ENCODE measurements around the gene MARS1. TPM values are rescaled to one million over a fixed set of nuclear protein-coding genes. Genes with fewer than 3 reads are reported as not detected.
A peak's percentile ranks its signal among the peaks of the same experiment; 100 is the strongest.

The MARS1 gene
- total and polyA plus RNA-seq, 2 donors (not counting 1 experiment from before 2014, with no cell fraction given), result 89.9 to 352 TPM

DNA sequence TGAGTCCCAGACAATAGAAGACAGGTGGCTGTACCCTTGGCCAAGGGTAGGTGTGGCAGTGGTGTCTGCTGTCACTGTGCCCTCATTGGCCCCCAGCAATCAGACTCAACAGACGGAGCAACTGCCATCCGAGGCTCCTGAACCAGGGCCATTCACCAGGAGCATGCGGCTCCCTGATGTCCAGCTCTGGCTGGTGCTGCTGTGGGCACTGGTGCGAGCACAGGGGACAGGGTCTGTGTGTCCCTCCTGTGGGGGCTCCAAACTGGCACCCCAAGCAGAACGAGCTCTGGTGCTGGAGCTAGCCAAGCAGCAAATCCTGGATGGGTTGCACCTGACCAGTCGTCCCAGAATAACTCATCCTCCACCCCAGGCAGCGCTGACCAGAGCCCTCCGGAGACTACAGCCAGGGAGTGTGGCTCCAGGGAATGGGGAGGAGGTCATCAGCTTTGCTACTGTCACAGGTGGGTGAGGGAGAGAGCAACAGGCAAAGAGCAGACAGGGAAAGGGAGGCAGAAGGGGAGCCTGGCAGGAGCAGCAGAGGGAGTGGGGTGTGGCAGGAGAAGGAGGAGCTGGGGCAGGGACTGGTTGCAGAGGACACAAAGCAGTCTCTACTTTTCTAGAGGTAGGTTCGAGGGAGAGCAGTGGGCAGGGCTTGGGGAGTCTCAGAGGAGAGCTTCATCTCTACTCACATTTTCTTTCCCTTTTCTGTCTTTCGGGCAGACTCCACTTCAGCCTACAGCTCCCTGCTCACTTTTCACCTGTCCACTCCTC lies 32.3 kb upstream of the MARS1 start:
- H3K27me3 ChIP-seq (ENCODE audit: control insufficient read depth, insufficient read depth, low read length), result no peaks in the 10 kb centered on the region
- H3K79me2 ChIP-seq (ENCODE audit: control insufficient read depth, insufficient read depth, low read length), result no peaks in the 10 kb centered on the region
- H3K4me2 ChIP-seq (ENCODE audit: extremely low read depth, insufficient read depth, low read length), result no peak overlapping the region
- TF ChIP-seq, protein P1, sequence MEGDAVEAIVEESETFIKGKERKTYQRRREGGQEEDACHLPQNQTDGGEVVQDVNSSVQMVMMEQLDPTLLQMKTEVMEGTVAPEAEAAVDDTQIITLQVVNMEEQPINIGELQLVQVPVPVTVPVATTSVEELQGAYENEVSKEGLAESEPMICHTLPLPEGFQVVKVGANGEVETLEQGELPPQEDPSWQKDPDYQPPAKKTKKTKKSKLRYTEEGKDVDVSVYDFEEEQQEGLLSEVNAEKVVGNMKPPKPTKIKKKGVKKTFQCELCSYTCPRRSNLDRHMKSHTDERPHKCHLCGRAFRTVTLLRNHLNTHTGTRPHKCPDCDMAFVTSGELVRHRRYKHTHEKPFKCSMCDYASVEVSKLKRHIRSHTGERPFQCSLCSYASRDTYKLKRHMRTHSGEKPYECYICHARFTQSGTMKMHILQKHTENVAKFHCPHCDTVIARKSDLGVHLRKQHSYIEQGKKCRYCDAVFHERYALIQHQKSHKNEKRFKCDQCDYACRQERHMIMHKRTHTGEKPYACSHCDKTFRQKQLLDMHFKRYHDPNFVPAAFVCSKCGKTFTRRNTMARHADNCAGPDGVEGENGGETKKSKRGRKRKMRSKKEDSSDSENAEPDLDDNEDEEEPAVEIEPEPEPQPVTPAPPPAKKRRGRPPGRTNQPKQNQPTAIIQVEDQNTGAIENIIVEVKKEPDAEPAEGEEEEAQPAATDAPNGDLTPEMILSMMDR (conservative IDR thresholded peaks at IDR 0.05 in 1 of 2, IDR thresholded peaks at IDR 0.05 in 1 of 2; ENCODE audit: low read depth in 1 of 2, low read length in 2 of 2), result no peak
- TF ChIP-seq EZH2 (IDR thresholded peaks at IDR 0.05; ENCODE audit: low read length, missing control alignments), result no peak
- DNase-seq (ENCODE audit: low read depth in 2 of 2), result no peak
- H3K4me3 ChIP-seq (replicated peaks in 1 of 4; ENCODE audit: control extremely low read depth in 1 of 4, insufficient read depth in 1 of 4, low read depth in 3 of 4, low read length in 4 of 4), result peak overlapping the region in 1 of 4 experiments; percentile 59
- no peak overlapping the region for H3K9ac ChIP-seq (ENCODE audit: insufficient read depth, low read length)
- peaks cover 25% of the 10 kb centered on the region for H3K4me1 ChIP-seq (ENCODE audit: control insufficient read depth, extremely low read depth, insufficient read depth, low read length)
- H3K27ac ChIP-seq (ENCODE audit: insufficient read depth, low read length), result no peak overlapping the region
- H4K20me1 ChIP-seq (ENCODE audit: control insufficient read depth, extremely low read depth, insufficient read depth, low read length), result no peaks in the 10 kb centered on the region
- H2AFZ ChIP-seq (ENCODE audit: low read length), result no peak overlapping the region
- H3K9me3 ChIP-seq (ENCODE audit: control insufficient read depth, insufficient read depth, low read depth, low read length), result no peaks in the 10 kb centered on the region
- no peaks in the 10 kb centered on the region for H3K36me3 ChIP-seq (ENCODE audit: control insufficient read depth, insufficient read depth, low read length)

DNA sequence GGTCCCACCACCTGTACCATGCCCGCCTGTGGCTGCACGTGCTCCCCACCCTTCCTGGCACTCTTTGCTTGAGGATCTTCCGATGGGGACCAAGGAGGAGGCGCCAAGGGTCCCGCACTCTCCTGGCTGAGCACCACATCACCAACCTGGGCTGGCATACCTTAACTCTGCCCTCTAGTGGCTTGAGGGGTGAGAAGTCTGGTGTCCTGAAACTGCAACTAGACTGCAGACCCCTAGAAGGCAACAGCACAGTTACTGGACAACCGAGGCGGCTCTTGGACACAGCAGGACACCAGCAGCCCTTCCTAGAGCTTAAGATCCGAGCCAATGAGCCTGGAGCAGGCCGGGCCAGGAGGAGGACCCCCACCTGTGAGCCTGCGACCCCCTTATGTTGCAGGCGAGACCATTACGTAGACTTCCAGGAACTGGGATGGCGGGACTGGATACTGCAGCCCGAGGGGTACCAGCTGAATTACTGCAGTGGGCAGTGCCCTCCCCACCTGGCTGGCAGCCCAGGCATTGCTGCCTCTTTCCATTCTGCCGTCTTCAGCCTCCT lies 31.6 kb upstream of the MARS1 start:
- Histone ChIP-seq H2AFZ (ENCODE audit: low read length) (no peak overlapping the region), H3K9me3 (ENCODE audit: control insufficient read depth, insufficient read depth, low read depth, low read length) (no peaks in the 10 kb centered on the region), H3K9ac (ENCODE audit: insufficient read depth, low read length) (no peak overlapping the region), H4K20me1 (ENCODE audit: control insufficient read depth, extremely low read depth, insufficient read depth, low read length) (no peaks in the 10 kb centered on the region), H3K27me3 (ENCODE audit: control insufficient read depth, insufficient read depth, low read length) (no peaks in the 10 kb centered on the region), H3K27ac (ENCODE audit: insufficient read depth, low read length) (no peak overlapping the region), H3K4me2 (ENCODE audit: extremely low read depth, insufficient read depth, low read length) (no peak overlapping the region), H3K4me1 (ENCODE audit: control insufficient read depth, extremely low read depth, insufficient read depth, low read length) (peaks cover 23% of the 10 kb centered on the region), H3K79me2 (ENCODE audit: control insufficient read depth, insufficient read depth, low read length) (no peaks in the 10 kb centered on the region), H3K36me3 (ENCODE audit: control insufficient read depth, insufficient read depth, low read length) (no peaks in the 10 kb centered on the region), H3K4me3 (replicated peaks in 1 of 4; ENCODE audit: control extremely low read depth in 1 of 4, insufficient read depth in 1 of 4, low read depth in 3 of 4, low read length in 4 of 4) (peak overlapping the region in 1 of 4 experiments; percentile 59)
- TF ChIP-seq EZH2 (IDR thresholded peaks at IDR 0.05; ENCODE audit: low read length, missing control alignments), result no peak
- TF ChIP-seq, protein P1 (conservative IDR thresholded peaks at IDR 0.05 in 1 of 2, IDR thresholded peaks at IDR 0.05 in 1 of 2; ENCODE audit: low read depth in 1 of 2, low read length in 2 of 2), result peak; percentile 35 to 61
- DNase-seq (ENCODE audit: low read depth in 2 of 2), result peak; percentile 29 to 37

DNA sequence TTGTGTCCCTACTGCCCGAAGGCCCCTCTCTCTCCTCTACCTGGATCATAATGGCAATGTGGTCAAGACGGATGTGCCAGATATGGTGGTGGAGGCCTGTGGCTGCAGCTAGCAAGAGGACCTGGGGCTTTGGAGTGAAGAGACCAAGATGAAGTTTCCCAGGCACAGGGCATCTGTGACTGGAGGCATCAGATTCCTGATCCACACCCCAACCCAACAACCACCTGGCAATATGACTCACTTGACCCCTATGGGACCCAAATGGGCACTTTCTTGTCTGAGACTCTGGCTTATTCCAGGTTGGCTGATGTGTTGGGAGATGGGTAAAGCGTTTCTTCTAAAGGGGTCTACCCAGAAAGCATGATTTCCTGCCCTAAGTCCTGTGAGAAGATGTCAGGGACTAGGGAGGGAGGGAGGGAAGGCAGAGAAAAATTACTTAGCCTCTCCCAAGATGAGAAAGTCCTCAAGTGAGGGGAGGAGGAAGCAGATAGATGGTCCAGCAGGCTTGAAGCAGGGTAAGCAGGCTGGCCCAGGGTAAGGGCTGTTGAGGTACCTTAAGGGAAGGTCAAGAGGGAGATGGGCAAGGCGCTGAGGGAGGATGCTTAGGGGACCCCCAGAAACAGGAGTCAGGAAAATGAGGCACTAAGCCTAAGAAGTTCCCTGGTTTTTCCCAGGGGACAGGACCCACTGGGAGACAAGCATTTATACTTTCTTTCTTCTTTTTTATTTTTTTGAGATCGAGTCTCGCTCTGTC lies 31.0 kb upstream of the MARS1 start:
- Histone ChIP-seq H3K4me2 (ENCODE audit: extremely low read depth, insufficient read depth, low read length) (no peak overlapping the region), H3K4me3 (replicated peaks in 1 of 4; ENCODE audit: control extremely low read depth in 1 of 4, insufficient read depth in 1 of 4, low read depth in 3 of 4, low read length in 4 of 4) (peak overlapping the region in 1 of 4 experiments; percentile 59), H3K9ac (ENCODE audit: insufficient read depth, low read length) (no peak overlapping the region), H2AFZ (ENCODE audit: low read length) (no peak overlapping the region), H3K27me3 (ENCODE audit: control insufficient read depth, insufficient read depth, low read length) (no peaks in the 10 kb centered on the region), H3K36me3 (ENCODE audit: control insufficient read depth, insufficient read depth, low read length) (no peaks in the 10 kb centered on the region), H4K20me1 (ENCODE audit: control insufficient read depth, extremely low read depth, insufficient read depth, low read length) (no peaks in the 10 kb centered on the region), H3K4me1 (ENCODE audit: control insufficient read depth, extremely low read depth, insufficient read depth, low read length) (peaks cover 19% of the 10 kb centered on the region), H3K27ac (ENCODE audit: insufficient read depth, low read length) (no peak overlapping the region), H3K79me2 (ENCODE audit: control insufficient read depth, insufficient read depth, low read length) (no peaks in the 10 kb centered on the region), H3K9me3 (ENCODE audit: control insufficient read depth, insufficient read depth, low read depth, low read length) (no peaks in the 10 kb centered on the region)
- TF ChIP-seq, protein P1 (conservative IDR thresholded peaks at IDR 0.05 in 1 of 2, IDR thresholded peaks at IDR 0.05 in 1 of 2; ENCODE audit: low read depth in 1 of 2, low read length in 2 of 2), result no peak
- TF ChIP-seq EZH2 (IDR thresholded peaks at IDR 0.05; ENCODE audit: low read length, missing control alignments), result no peak
- no peak for DNase-seq (ENCODE audit: low read depth in 2 of 2)
